Stomach (tissue), 9 donors: ENCODE data around the gene ZNF423. TPM values are rescaled to one million over a fixed set of nuclear protein-coding genes. Genes with fewer than 3 reads are reported as not detected.

ENCODE experiments used
- DNase-seq, 2 donors: peaks; one replicate each; pipeline versions ENCODE4 v3.0.0 to v3.0.0-alpha.2; 2013 to 2019
- H3K27ac ChIP-seq, 5 donors: fragments of 200-600 bp in 4 of 5; sonication (generic) in 4 of 5; one replicate each; pipeline ENCODE4 v1.5.1; 2013 to 2019; ENCODE audit warnings: mild to moderate bottlenecking in 1 of 5, moderate library complexity in 1 of 5
- H3K27me3 ChIP-seq, 3 donors: fragments of 200-600 bp; sonication (generic); one replicate each; pipeline ENCODE4 v1.5.1; 2017 to 2019; ENCODE audit warnings: mixed run types in 1 of 3
- H3K36me3 ChIP-seq, 4 donors: fragments of 200-600 bp; sonication (generic); 1 replicate in 3 of 4; 2 replicates in 1 of 4; pipeline ENCODE4 v1.5.1; 2016 to 2019
- H3K4me1 ChIP-seq, 4 donors: fragments of 200-600 bp; sonication (generic); one replicate each; pipeline ENCODE4 v1.5.1; 2016 to 2019
- H3K4me3 ChIP-seq, 4 donors: fragments of 200-600 bp; sonication (generic) in 3 of 4; one replicate each; pipeline ENCODE4 v1.5.1; 2016 to 2019; ENCODE audit warnings: mild to moderate bottlenecking in 1 of 4
- H3K9me3 ChIP-seq, 4 donors: fragments of 200-600 bp; sonication (generic); one replicate each; pipeline ENCODE4 v1.5.1; 2016 to 2019
- EP300 ChIP-seq: sonication (generic); formaldehyde crosslinking; IDR thresholded peaks from one replicate; pipeline ENCODE4 v1.6.1; 2017; ENCODE audit warnings: antibody characterized with exemption
- POLR2A ChIP-seq, 4 donors: fragments of 450-650 bp; IDR thresholded peaks; one replicate each; pipeline ENCODE4 v1.6.1; 2016; ENCODE audit warnings: antibody characterized with exemption in 4 of 4, control low read depth in 2 of 4, mild to moderate bottlenecking in 1 of 4, moderate library complexity in 1 of 4
- POLR2AphosphoS5 ChIP-seq, 3 donors: sonication (generic); formaldehyde crosslinking; IDR thresholded peaks; one replicate each; pipeline ENCODE4 v1.6.1; 2016; ENCODE audit warnings: antibody characterized with exemption in 3 of 3
- WGBS, 5 donors: extraction: QIAGEN DNeasy Blood & Tissue Kit in 3 of 5; methylation state at CpG; one replicate each; pipeline versions ENCODE4 v1.1.5 to v1.1.7; 2013 to 2018; 5-methylcytosine and 5-hydroxymethylcytosine counted together
- intact Hi-C: fragments of 100-400 bp; cut with DNase I; formaldehyde crosslinking; loops from one replicate; pipeline ENCODE4 v1.15.1; 2023; ENCODE audit warnings: low total_unique reads
- polyA plus RNA-seq, 3 donors: library from polyadenylated mRNA; stranded (reverse); fragments of 200-250 nt; gene quantifications; one replicate each; pipeline ENCODE4 v1.2.3, GENCODE V29; 2013
- total RNA-seq, 5 donors: library from RNA; depleted of rRNA; stranded (reverse); fragments of >200 nt; gene quantifications; one replicate each; pipeline versions ENCODE4 v1.1.0 to v1.2.3, GENCODE V29; 2014 to 2016
- TF ChIP-seq, protein P1 (sequence below), 7 experiments: fragments of 450-650 bp in 4 of 7; fragments of 200-600 bp in 3 of 7; sonication (generic) in 3 of 7; IDR thresholded peaks; one replicate each; pipeline ENCODE4 v1.5.1; 2016 to 2019; ENCODE audit warnings: antibody characterized with exemption in 7 of 7, control low read depth in 2 of 7, mild to moderate bottlenecking in 1 of 7
- donor health status: healthy with polysubstance abuse.
- donor health status: Bipolar disorder and iron deficiency.
- donor health status: healthy.

Gene ZNF423
- total and polyA plus RNA-seq, 8 donors, result 0.29 to 3.5 (median 1.0) TPM

DNA sequence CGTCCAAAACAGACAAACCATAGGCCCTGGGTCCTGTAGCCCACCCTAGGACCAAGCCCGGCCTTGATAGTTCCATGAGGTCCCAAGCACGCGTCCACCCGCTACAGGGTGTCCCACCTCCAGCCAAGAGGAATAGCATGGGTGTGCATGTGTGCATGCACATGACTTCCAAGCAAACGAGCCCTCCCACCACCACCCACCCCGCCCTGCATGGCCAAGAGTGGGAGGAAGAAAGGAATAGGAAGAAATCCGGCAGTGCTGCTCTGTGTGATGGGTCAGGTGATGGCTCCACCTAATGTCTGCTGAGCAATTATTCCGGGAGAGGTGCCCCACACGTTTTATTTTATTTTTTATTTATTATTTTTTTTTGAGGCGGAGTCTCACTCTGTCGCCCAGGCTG is 184.6 kb downstream of the ZNF423 start:
- intact Hi-C loops, result no loop called here
- H3K27ac ChIP-seq, result no peak overlapping the region
- WGBS, 5 donors, result 75 to 87% (median 84%) methylated on average over 8 to 12 of the region's 12 CpGs
- H3K4me1 ChIP-seq, result peaks cover 0 to 6% (median 0%) of the 10 kb centered on the region in 4 donors
- no peaks in the 10 kb centered on the region for H3K27me3 ChIP-seq
- no peak overlapping the region for H3K4me3 ChIP-seq
- H3K9me3 ChIP-seq, result no peaks in the 10 kb centered on the region
- H3K36me3 ChIP-seq, result no peaks in the 10 kb centered on the region
- no peak for DNase-seq
- TF ChIP-seq EP300 (no peak), POLR2A (IDR thresholded peaks at IDR 0.05) (no peak), POLR2AphosphoS5 (IDR thresholded peaks at IDR 0.05) (no peak)
- TF ChIP-seq, protein P1, sequence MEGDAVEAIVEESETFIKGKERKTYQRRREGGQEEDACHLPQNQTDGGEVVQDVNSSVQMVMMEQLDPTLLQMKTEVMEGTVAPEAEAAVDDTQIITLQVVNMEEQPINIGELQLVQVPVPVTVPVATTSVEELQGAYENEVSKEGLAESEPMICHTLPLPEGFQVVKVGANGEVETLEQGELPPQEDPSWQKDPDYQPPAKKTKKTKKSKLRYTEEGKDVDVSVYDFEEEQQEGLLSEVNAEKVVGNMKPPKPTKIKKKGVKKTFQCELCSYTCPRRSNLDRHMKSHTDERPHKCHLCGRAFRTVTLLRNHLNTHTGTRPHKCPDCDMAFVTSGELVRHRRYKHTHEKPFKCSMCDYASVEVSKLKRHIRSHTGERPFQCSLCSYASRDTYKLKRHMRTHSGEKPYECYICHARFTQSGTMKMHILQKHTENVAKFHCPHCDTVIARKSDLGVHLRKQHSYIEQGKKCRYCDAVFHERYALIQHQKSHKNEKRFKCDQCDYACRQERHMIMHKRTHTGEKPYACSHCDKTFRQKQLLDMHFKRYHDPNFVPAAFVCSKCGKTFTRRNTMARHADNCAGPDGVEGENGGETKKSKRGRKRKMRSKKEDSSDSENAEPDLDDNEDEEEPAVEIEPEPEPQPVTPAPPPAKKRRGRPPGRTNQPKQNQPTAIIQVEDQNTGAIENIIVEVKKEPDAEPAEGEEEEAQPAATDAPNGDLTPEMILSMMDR (IDR thresholded peaks at IDR 0.05), result no peak

DNA sequence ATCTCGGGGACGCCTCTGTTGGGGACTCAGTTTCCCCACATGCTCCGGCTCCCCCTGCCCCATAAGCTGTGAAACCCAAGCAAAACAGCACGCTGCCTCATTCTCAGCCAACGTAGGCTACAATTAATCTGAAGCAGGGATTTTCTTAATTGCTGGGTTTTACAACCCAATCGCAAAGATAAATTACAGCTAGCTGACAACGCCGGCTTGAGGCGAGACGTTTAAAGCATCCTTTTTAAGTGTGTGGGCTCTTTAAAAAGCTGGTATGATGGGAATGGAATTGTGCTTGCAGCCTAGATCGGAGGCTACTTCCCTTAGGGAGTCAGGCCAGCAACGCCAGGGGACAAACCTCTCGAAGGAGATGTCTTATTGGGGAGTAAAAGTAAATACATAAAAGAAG is 185.3 kb downstream of the ZNF423 start:
- Histone ChIP-seq H3K27me3 (no peaks in the 10 kb centered on the region), H3K4me1 (peaks cover 0 to 6% (median 0%) of the 10 kb centered on the region in 4 donors), H3K4me3 (no peak overlapping the region), H3K27ac (no peak overlapping the region), H3K9me3 (no peaks in the 10 kb centered on the region), H3K36me3 (no peaks in the 10 kb centered on the region)
- 71 to 89% (median 78%) methylated on average over 13 of the region's 13 CpGs for WGBS, 5 donors
- TF ChIP-seq, protein P1 (IDR thresholded peaks at IDR 0.05), result no peak
- TF ChIP-seq POLR2A (IDR thresholded peaks at IDR 0.05) (no peak), EP300 (no peak)
- intact Hi-C loops, result no loop called here
- no peak for DNase-seq

DNA sequence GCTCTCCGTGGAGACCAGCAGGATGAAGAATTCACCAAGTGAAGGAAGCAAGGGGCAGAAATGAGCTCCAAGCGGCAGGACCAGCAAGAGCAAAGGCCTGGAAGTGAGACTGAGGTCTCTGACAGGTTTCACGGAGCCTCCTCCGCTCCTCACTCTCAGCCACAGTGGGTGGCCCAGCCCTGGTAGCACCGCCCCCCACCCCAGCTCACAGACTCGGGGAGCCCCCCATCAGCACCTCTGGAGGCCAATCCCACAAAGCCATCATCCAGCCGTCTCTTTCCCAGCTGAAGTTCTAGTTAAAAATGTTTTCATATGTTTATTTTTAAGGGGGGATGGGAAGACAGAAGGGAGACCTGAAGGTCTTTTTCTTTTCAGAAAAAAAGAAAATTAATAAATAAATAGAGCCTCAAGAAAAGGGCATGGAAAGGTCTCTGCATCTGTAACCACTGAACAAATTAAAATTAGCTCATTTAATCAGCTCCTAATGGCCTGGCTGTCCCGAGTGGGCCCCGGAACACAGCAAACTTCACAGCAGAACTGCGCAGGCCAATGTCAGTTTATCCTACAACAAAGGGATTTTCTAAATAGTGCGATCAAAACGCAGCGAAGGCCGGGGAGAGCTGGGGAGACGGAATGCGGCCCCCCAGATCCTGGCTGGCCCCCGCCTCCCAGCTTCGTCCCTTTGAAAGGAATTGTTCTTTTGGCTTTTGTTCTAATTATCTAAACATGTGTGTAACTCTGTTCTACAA is 190.3 kb downstream of the ZNF423 start:
- TF ChIP-seq, protein P1 (IDR thresholded peaks at IDR 0.05), result no peak
- no peak for TF ChIP-seq EP300
- TF ChIP-seq POLR2A (IDR thresholded peaks at IDR 0.05), result no peak
- TF ChIP-seq POLR2AphosphoS5 (IDR thresholded peaks at IDR 0.05), result no peak
- H3K4me3 ChIP-seq, result no peak overlapping the region
- H3K4me1 ChIP-seq, result peaks cover 14 to 29% (median 21%) of the 10 kb centered on the region in 4 donors
- H3K9me3 ChIP-seq, result no peaks in the 10 kb centered on the region
- H3K36me3 ChIP-seq, result no peaks in the 10 kb centered on the region
- DNase-seq, result peak in 1 of 2 donors; percentile 30
- peak overlapping the region in 2 of 5 donors; percentile 33 to 78 for H3K27ac ChIP-seq
- no peaks in the 10 kb centered on the region for H3K27me3 ChIP-seq
- WGBS, 5 donors, result 77 to 85% (median 82%) methylated on average over 18 of the region's 18 CpGs
- intact Hi-C loops, result no loop called here

DNA sequence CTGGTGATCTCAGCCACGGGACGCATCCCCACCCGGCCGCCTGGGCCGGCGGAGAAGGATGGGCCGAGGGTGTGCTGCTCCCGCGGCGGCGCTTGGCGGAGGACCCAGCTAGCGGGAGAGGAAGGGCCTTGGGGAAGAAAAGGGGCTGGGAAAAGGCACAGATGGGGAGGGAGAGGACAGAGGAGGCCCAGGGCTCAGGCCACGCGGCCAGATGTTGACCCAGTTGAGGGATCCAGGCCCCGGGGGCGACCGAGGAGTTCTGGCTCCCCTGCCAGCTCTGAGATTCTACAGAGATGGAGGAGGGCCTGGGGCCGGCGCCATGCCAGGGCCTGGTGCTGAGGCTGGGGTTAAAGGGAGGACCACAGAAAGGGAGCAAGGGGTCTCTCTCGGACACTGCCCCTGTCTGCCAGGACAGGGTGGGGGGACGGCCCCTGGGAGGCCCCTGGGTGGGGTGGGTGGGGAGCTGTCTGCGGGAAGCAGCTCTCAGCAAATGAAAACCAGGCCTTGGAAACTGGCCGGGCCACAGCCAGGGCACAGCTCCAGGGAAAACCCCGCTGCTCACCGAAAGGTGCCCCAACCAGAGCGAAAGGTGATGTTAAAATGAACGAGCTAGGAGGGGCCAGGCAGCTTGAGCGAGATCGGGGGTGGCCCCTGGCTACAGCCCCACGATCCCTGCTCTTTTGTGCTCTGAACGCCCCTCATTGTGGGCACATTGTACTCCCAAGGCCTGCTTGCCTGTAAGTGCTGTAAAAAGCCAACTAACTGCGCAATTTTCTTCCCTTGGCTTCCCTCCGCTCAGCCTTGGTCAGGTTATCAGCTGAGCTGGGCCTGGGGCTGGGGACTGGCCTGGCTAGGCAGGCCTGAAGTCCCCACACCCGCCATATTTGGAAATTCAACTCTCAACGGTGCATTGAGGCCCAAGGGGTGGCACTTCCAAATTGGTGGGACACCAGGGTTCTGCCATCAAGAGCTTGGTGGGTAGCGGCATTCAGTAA is 191.4 kb downstream of the ZNF423 start:
- Histone ChIP-seq H3K4me1 (peaks cover 14 to 27% (median 21%) of the 10 kb centered on the region in 4 donors), H3K9me3 (no peaks in the 10 kb centered on the region), H3K27me3 (no peaks in the 10 kb centered on the region), H3K27ac (peak overlapping the region in 4 of 5 donors; percentile 60 to 79 (median 74)), H3K36me3 (no peaks in the 10 kb centered on the region), H3K4me3 (peak overlapping the region; percentile 8 to 21 (median 12))
- 52 to 64% (median 54%) methylated on average over 31 to 37 of the region's 37 CpGs for WGBS, 5 donors
- intact Hi-C loops, result no loop called here
- TF ChIP-seq POLR2AphosphoS5 (IDR thresholded peaks at IDR 0.05), result no peak
- TF ChIP-seq, protein P1 (IDR thresholded peaks at IDR 0.05), result no peak
- DNase-seq, result peak in 1 of 2 donors; percentile 78
